DOHH2 (cell line): ENCODE measurements around the gene PIM1.
A peak's percentile ranks its signal among the peaks of the same experiment; 100 is the strongest.

ENCODE experiments used
- H3F3A ChIP-seq: fragments of 200-600 bp; sonication (generic), shearing (Covaris generic); 2 replicates; pipeline ENCODE4 v1.6.0; 2016; ENCODE audit warnings: antibody characterized with exemption, mild to moderate bottlenecking; ENCODE audit not compliant: control insufficient read depth, insufficient read depth
- H3K27ac ChIP-seq: fragments of 200-600 bp; sonication (generic); 2 replicates; pipeline ENCODE4 v1.5.1; 2014; ENCODE audit warnings: low read depth, mild to moderate bottlenecking, low read length, moderate library complexity
- H3K27me3 ChIP-seq: fragments of 200-600 bp; sonication (generic); 2 replicates; pipeline ENCODE4 v1.6.1; 2014; ENCODE audit warnings: mild to moderate bottlenecking, low read length, mixed read lengths; ENCODE audit not compliant: control insufficient read depth
- H3K36me3 ChIP-seq: fragments of 200-600 bp; sonication (generic); 2 replicates; pipeline ENCODE4 v1.6.1; 2014; ENCODE audit warnings: mild to moderate bottlenecking, low read length, moderate library complexity, mixed read lengths; ENCODE audit not compliant: control insufficient read depth
- H3K4me1 ChIP-seq: fragments of 200-600 bp; sonication (generic); 2 replicates; pipeline ENCODE4 v1.6.1; 2014; ENCODE audit warnings: mild to moderate bottlenecking, low read length, mixed read lengths; ENCODE audit not compliant: control insufficient read depth
- H3K4me2 ChIP-seq: fragments of 200-600 bp; sonication (generic); 2 replicates; pipeline ENCODE4 v1.6.0; 2014; ENCODE audit warnings: mild to moderate bottlenecking, low read length, moderate library complexity
- H3K4me3 ChIP-seq: fragments of 200-600 bp; sonication (generic); 2 replicates; pipeline ENCODE4 v1.5.1; 2014; ENCODE audit warnings: mild to moderate bottlenecking, low read length, mixed read lengths
- H3K79me2 ChIP-seq: fragments of 200-600 bp; sonication (generic); 2 replicates; pipeline ENCODE4 v1.6.1; 2014; ENCODE audit warnings: mild to moderate bottlenecking, low read length, mixed read lengths; ENCODE audit not compliant: control insufficient read depth
- H3K9me2 ChIP-seq: fragments of 200-600 bp; sonication (generic); replicated peaks from 2 replicates; pipeline ENCODE4 v1.6.1; 2014; ENCODE audit warnings: mild to moderate bottlenecking, low read length, mixed read lengths; ENCODE audit not compliant: control insufficient read depth
- H3K9me3 ChIP-seq: fragments of 200-600 bp; sonication (generic); 2 replicates; pipeline ENCODE4 v1.6.1; 2014; ENCODE audit warnings: antibody characterized with exemption, low read length, mixed read lengths; ENCODE audit not compliant: control insufficient read depth, insufficient read depth
- H4K20me1 ChIP-seq: fragments of 200-600 bp; sonication (generic); 2 replicates; pipeline ENCODE4 v1.6.0; 2014; ENCODE audit warnings: low read depth, mild to moderate bottlenecking, antibody characterized with exemption, low read length, moderate library complexity; ENCODE audit not compliant: control insufficient read depth, insufficient read depth
- EZH2phosphoT487 ChIP-seq: fragments of 200-600 bp; sonication (generic); IDR thresholded peaks from 2 replicates; pipeline ENCODE4 v1.6.1; 2017; ENCODE audit warnings: borderline replicate concordance, mild to moderate bottlenecking, antibody characterized with exemption, low read length, moderate library complexity, mixed read lengths
- TF ChIP-seq, protein P1 (sequence below): fragments of 200-600 bp; sonication (generic); IDR thresholded peaks from one replicate; pipeline ENCODE4 v1.5.1; 2014; ENCODE audit warnings: antibody characterized with exemption, mild to moderate bottlenecking, low read depth, low read length; ENCODE audit not compliant: poor library complexity, severe bottlenecking

PIM1 gene

GRCh38 chr6:37143585-37143984 lies 26.4 kb upstream of the PIM1 start:
- Histone ChIP-seq H3K4me1 (peaks cover 39% of the 10 kb centered on the region), H3K27ac (no peak overlapping the region)

GRCh38 chr6:37145443-37145842 lies 24.5 kb upstream of the PIM1 start:
- no peaks in the 10 kb centered on the region for H4K20me1 ChIP-seq
- H3K4me1 ChIP-seq, result peaks cover 51% of the 10 kb centered on the region
- H3K9me3 ChIP-seq, result no peaks in the 10 kb centered on the region
- H3K27ac ChIP-seq, result no peak overlapping the region
- H3K4me3 ChIP-seq, result no peak overlapping the region
- H3K4me2 ChIP-seq, result peak overlapping the region; percentile 15; the same call in 1 of the 2 replicates
- TF ChIP-seq, protein P1, sequence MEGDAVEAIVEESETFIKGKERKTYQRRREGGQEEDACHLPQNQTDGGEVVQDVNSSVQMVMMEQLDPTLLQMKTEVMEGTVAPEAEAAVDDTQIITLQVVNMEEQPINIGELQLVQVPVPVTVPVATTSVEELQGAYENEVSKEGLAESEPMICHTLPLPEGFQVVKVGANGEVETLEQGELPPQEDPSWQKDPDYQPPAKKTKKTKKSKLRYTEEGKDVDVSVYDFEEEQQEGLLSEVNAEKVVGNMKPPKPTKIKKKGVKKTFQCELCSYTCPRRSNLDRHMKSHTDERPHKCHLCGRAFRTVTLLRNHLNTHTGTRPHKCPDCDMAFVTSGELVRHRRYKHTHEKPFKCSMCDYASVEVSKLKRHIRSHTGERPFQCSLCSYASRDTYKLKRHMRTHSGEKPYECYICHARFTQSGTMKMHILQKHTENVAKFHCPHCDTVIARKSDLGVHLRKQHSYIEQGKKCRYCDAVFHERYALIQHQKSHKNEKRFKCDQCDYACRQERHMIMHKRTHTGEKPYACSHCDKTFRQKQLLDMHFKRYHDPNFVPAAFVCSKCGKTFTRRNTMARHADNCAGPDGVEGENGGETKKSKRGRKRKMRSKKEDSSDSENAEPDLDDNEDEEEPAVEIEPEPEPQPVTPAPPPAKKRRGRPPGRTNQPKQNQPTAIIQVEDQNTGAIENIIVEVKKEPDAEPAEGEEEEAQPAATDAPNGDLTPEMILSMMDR, result no peak
- TF ChIP-seq EZH2phosphoT487, result no peak
- H3F3A ChIP-seq, result no peaks in the 10 kb centered on the region
- H3K27me3 ChIP-seq, result no peaks in the 10 kb centered on the region
- H3K9me2 ChIP-seq, result no peaks in the 10 kb centered on the region
- no peaks in the 10 kb centered on the region for H3K79me2 ChIP-seq
- H3K36me3 ChIP-seq, result no peaks in the 10 kb centered on the region

More at GRCh38 chr6:37143585-37143984, 26.4 kb upstream of the PIM1 start:
- no peak overlapping the region for H3K4me2 ChIP-seq
- H3K27me3 ChIP-seq, result no peaks in the 10 kb centered on the region
- H3K9me2 ChIP-seq, result no peaks in the 10 kb centered on the region
- H3K79me2 ChIP-seq, result no peaks in the 10 kb centered on the region
- no peaks in the 10 kb centered on the region for H3K36me3 ChIP-seq
- no peaks in the 10 kb centered on the region for H3F3A ChIP-seq
- no peaks in the 10 kb centered on the region for H3K9me3 ChIP-seq
- H4K20me1 ChIP-seq, result no peaks in the 10 kb centered on the region
- H3K4me3 ChIP-seq, result no peak overlapping the region
- TF ChIP-seq EZH2phosphoT487, result no peak
- TF ChIP-seq, protein P1, result no peak

DNA sequence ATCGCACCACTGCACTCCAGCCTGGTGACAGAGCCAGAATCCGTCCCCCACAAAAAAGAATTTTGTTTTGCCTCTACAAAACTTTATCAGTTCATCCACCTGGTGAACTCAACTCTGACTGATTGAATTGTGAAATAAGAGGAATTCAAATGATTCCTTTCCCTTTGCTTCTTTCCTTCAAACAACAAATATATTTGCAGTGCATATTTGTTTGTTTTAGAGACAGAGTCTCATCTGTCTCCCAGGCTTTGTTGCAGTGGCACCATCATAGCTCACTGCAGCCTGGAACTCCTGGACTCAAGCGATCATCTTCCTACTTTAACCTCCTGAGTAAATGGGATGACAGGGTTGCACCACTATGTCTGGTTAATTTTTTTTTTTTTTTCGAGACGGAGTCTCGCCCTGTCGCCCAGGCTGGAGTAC lies 23.2 kb upstream of the PIM1 start:
- H3K79me2 ChIP-seq, result no peaks in the 10 kb centered on the region
- no peak overlapping the region for H3K4me2 ChIP-seq
- peaks cover 55% of the 10 kb centered on the region for H3K4me1 ChIP-seq
- no peaks in the 10 kb centered on the region for H3K9me3 ChIP-seq
- no peak overlapping the region for H3K4me3 ChIP-seq
- no peak overlapping the region for H3K27ac ChIP-seq
- TF ChIP-seq, protein P1, result no peak
- no peak for TF ChIP-seq EZH2phosphoT487
- no peaks in the 10 kb centered on the region for H3F3A ChIP-seq
- no peaks in the 10 kb centered on the region for H3K36me3 ChIP-seq
- H3K27me3 ChIP-seq, result no peaks in the 10 kb centered on the region
- H3K9me2 ChIP-seq, result no peaks in the 10 kb centered on the region
- H4K20me1 ChIP-seq, result no peaks in the 10 kb centered on the region
